ENCODE results near the gene MIPOL1.

GRCh38 chr14:37375566-37375965 is 177.8 kb downstream of the MIPOL1 start:
- no peak for TF ChIP-seq EZH2 (IDR thresholded peaks at IDR 0.05; ENCODE audit: insufficient read depth, poor library complexity, severe bottlenecking)
- no peak for TF ChIP-seq EZH2phosphoT487 (IDR thresholded peaks at IDR 0.05; ENCODE audit: insufficient read depth, low read depth)
